ENCODE data around the gene C4orf46. TPM values are rescaled to one million over a fixed set of nuclear protein-coding genes. Genes with fewer than 3 reads are reported as not detected.
"Not testable (repeated sequence)": the region's sequence is repeated elsewhere in the genome, so short reads cannot be mapped to it uniquely, and the experiment has no call there.

C4orf46 gene
- total RNA-seq, result 1 to 10 TPM; 1.6 to 3.3 (median 2.7) TPM

DNA sequence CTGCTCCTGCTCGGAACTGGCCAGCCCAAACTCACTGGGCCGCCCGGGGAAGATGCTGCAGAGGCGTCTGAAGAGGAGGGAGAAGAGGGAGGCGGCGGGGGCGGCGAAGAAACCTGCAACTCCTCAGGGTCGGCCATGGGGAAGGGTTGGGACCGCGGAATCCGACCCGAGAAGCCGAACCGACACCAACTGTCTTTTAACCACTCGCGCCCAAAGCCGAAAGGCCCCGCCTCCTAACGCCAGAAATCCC is at the start of gene C4orf46:
Gene C4orf46 (minus strand): TSS at position 223 of the 250 bp plus-strand sequence. CDS start 86 bp downstream, at position 137.
- peak within 1 kb of the TSS; percentile 77 to 92 (median 84) for H3K4me3 ChIP-seq
- no peaks in the 10 kb centered on the region for H3K36me3 ChIP-seq
- DNase-seq, result no peak
- peaks cover 0 to 21% (median 0%) of the 10 kb centered on the region in 4 donors for H3K4me1 ChIP-seq
- H3K27me3 ChIP-seq, result no peaks in the 10 kb centered on the region
- no peaks in the 10 kb centered on the region for H3K9me3 ChIP-seq
- TF ChIP-seq, protein P1, sequence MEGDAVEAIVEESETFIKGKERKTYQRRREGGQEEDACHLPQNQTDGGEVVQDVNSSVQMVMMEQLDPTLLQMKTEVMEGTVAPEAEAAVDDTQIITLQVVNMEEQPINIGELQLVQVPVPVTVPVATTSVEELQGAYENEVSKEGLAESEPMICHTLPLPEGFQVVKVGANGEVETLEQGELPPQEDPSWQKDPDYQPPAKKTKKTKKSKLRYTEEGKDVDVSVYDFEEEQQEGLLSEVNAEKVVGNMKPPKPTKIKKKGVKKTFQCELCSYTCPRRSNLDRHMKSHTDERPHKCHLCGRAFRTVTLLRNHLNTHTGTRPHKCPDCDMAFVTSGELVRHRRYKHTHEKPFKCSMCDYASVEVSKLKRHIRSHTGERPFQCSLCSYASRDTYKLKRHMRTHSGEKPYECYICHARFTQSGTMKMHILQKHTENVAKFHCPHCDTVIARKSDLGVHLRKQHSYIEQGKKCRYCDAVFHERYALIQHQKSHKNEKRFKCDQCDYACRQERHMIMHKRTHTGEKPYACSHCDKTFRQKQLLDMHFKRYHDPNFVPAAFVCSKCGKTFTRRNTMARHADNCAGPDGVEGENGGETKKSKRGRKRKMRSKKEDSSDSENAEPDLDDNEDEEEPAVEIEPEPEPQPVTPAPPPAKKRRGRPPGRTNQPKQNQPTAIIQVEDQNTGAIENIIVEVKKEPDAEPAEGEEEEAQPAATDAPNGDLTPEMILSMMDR (IDR thresholded peaks at IDR 0.05), result no peak
- no peak for TF ChIP-seq POLR2A (IDR thresholded peaks at IDR 0.05)
- peak within 1 kb of the TSS; percentile 91 to 99 (median 96) for H3K27ac ChIP-seq

DNA sequence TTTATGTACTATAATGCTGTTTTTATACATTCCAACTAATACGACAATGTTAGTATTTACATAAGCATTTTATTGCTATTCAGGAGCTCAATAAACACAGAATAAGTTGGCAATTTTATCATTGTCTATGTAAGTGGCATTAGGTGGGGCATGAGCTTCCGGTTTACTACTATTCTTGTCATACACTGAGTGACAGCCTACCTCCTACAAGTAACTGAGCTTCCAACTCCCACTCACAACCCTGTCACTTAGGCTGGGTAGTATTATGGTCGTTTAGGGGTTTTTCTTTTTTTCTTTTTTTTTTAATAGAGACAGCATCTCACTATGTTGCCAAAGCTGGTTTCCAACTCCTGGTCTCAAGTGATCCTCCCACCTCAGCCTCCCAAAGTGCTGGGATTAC is 44.1 kb upstream of the C4orf46 start:
- H3K4me1 ChIP-seq, result no peaks in the 10 kb centered on the region
- H3K9me3 ChIP-seq, result no peaks in the 10 kb centered on the region
- TF ChIP-seq, protein P1 (IDR thresholded peaks at IDR 0.05), result no peak
- no peak for TF ChIP-seq POLR2A (IDR thresholded peaks at IDR 0.05)
- no peak overlapping the region for H3K27ac ChIP-seq
- no peak overlapping the region for H3K4me3 ChIP-seq
- H3K36me3 ChIP-seq, result peaks cover 0 to 96% (median 0%) of the 10 kb centered on the region in 3 donors
- DNase-seq, result no peak
- no peaks in the 10 kb centered on the region for H3K27me3 ChIP-seq

DNA sequence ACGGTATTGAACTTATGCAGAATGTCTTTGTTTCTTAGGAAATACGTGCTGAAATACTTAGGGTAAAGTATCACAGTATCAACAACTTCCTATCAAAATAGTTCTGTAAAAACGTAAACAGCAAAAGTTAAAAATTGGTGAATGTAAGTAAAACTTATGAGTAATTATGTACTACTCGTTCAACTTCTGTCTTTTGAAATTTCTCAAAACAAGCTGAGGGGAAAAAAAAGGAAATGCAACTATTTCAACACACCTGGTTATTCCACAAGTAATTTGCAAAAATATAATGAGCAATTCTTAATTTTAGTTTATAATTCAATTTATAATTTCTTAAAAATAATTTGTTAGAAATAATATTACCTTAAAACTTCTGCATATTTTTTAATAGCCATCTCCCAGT is 43.2 kb upstream of the C4orf46 start:
- TF ChIP-seq, protein P1 (IDR thresholded peaks at IDR 0.05), result no peak
- no peak for TF ChIP-seq POLR2A (IDR thresholded peaks at IDR 0.05)
- no peaks in the 10 kb centered on the region for H3K9me3 ChIP-seq
- no peaks in the 10 kb centered on the region for H3K27me3 ChIP-seq
- H3K36me3 ChIP-seq, result peaks cover 0 to 98% (median 0%) of the 10 kb centered on the region in 3 donors
- H3K4me1 ChIP-seq, result no peaks in the 10 kb centered on the region
- DNase-seq, result no peak
- H3K4me3 ChIP-seq, result no peak overlapping the region
- H3K27ac ChIP-seq, result no peak overlapping the region

DNA sequence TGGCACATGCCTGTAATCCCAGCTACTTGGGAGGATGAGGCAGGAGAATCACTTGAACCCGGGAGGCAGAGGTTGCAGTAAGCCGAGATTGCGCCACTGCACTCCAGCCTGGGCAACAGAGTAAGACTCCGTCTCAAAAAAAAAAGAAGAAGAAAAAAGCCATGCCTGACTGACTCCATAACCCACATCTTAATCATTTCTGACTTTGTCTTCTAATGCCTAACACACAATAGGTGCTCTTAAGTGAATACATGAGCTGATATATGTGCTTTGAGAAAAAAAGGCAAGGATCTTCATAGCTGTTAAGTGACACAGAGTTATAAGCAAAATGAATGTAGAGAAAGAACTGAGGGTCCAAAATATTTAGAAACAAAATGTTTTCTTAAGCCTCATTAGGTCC is 40.9 kb upstream of the C4orf46 start:
- H3K27ac ChIP-seq, H3K4me1 ChIP-seq, H3K4me3 ChIP-seq, DNase-seq, H3K27me3 ChIP-seq, H3K9me3 ChIP-seq: not testable (repeated sequence)
- peaks cover 0 to 95% (median 0%) of the 10 kb centered on the region in 3 donors for H3K36me3 ChIP-seq

DNA sequence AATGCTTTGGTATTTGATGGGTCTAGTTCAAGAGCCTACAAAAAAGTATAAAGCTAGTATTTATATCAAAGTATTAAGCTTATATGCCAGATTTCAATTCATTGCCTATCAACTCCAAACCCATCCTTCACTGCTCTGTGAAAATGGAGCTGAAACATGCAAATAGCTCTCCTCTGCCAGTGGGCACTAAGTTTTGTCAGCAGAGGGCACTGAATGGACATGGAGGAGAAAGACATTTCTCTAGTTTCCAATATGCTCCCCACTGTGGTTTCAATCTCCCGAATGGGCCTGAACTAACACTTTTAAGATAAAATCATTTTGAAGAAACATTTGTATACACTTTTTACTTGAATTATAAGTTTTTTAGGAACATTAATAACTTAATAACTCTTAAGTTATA is 39.1 kb upstream of the C4orf46 start:
- peaks cover 0 to 95% (median 0%) of the 10 kb centered on the region in 3 donors for H3K36me3 ChIP-seq
- H3K9me3 ChIP-seq, result no peaks in the 10 kb centered on the region
- H3K27ac ChIP-seq, result no peak overlapping the region
- no peaks in the 10 kb centered on the region for H3K27me3 ChIP-seq
- H3K4me3 ChIP-seq, result no peak overlapping the region
- DNase-seq, result no peak
- TF ChIP-seq POLR2A (IDR thresholded peaks at IDR 0.05), result no peak
- TF ChIP-seq, protein P1 (IDR thresholded peaks at IDR 0.05), result peak in 1 of 6 experiments; percentile 5
- no peaks in the 10 kb centered on the region for H3K4me1 ChIP-seq

DNA sequence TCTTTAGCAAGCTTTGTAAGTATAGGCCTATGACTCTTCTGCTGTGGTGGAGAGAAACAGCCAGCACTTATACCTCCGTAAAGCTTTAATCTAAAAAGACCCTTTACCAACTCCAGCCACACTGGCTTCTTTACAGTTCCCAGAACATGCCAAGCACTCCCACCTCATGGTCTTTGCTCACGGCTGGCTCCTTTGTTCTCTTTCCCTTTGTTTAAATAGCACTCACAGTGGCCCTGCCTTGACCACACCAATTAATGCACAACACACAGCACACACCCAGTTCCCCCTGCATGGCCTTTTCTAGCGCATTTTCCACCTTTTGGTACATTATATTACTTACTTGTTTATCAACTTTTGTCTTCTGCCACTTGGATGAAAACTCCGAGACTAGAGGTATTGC is 32.6 kb upstream of the C4orf46 start:
- Histone ChIP-seq H3K27ac (no peak overlapping the region), H3K9me3 (no peaks in the 10 kb centered on the region), H3K4me3 (no peak overlapping the region), H3K27me3 (no peaks in the 10 kb centered on the region), H3K36me3 (peaks cover 0 to 52% (median 0%) of the 10 kb centered on the region in 3 donors), H3K4me1 (no peaks in the 10 kb centered on the region)
- TF ChIP-seq, protein P1 (IDR thresholded peaks at IDR 0.05), result no peak
- TF ChIP-seq POLR2A (IDR thresholded peaks at IDR 0.05), result no peak
- DNase-seq, result no peak
